ENCODE measurements around the gene CPEB3.

Gene CPEB3

GRCh38 chr10:92110039-92110794, 180.7 kb downstream of the CPEB3 start:
- in situ Hi-C loops (cut with HindIII; ENCODE audit: low sequenced_read_pairs): no loop called here

GRCh38 chr10:92108747-92109146, 182.1 kb downstream of the CPEB3 start:
- in situ Hi-C loops (cut with HindIII; ENCODE audit: low sequenced_read_pairs): no loop called here

GRCh38 chr10:92108120-92108519, 182.8 kb downstream of the CPEB3 start:
- in situ Hi-C loops (cut with HindIII; ENCODE audit: low sequenced_read_pairs): no loop called here

- in situ Hi-C loops (cut with HindIII; ENCODE audit: low sequenced_read_pairs): no loop called here
Observed at GRCh38 chr10:92103376-92104090, 187.3 kb downstream of the CPEB3 start.

- in situ Hi-C loops (cut with HindIII; ENCODE audit: low sequenced_read_pairs): no loop called here
Observed at GRCh38 chr10:92102601-92103213, 188.2 kb downstream of the CPEB3 start.

GRCh38 chr10:92094960-92095359, 195.9 kb downstream of the CPEB3 start:
- in situ Hi-C loops (cut with HindIII; ENCODE audit: low sequenced_read_pairs): no loop called here

- in situ Hi-C loops (cut with HindIII; ENCODE audit: low sequenced_read_pairs): no loop called here
Observed at GRCh38 chr10:92091965-92092364, 198.9 kb downstream of the CPEB3 start.

- in situ Hi-C loops (cut with HindIII; ENCODE audit: low sequenced_read_pairs): loop anchor here (5.0 to 10.0 kb wide), 2 partner anchors 36 to 197 kb away; no protein-coding TSS in a partner anchor
Observed at GRCh38 chr10:92087750-92088395, 203.0 kb downstream of the CPEB3 start.

- in situ Hi-C loops (cut with HindIII; ENCODE audit: low sequenced_read_pairs): loop anchor here (10.0 kb wide), 1 partner anchor 202 kb away; no protein-coding TSS in a partner anchor
Observed at GRCh38 chr10:92082583-92083280, 208.1 kb downstream of the CPEB3 start.

GRCh38 chr10:92081641-92082040, 209.2 kb downstream of the CPEB3 start:
- in situ Hi-C loops (cut with HindIII; ENCODE audit: low sequenced_read_pairs): loop anchor here (10.0 kb wide), 1 partner anchor 203 kb away; no protein-coding TSS in a partner anchor

- in situ Hi-C loops (cut with HindIII; ENCODE audit: low sequenced_read_pairs): loop anchor here (10.0 kb wide), 1 partner anchor 205 kb away; no protein-coding TSS in a partner anchor
Observed at GRCh38 chr10:92080244-92080643, 210.6 kb downstream of the CPEB3 start.

GRCh38 chr10:92079003-92079402, 211.9 kb downstream of the CPEB3 start:
- in situ Hi-C loops (cut with HindIII; ENCODE audit: low sequenced_read_pairs): no loop called here

GRCh38 chr10:92076722-92077121, 214.2 kb downstream of the CPEB3 start:
- in situ Hi-C loops (cut with HindIII; ENCODE audit: low sequenced_read_pairs): no loop called here

- in situ Hi-C loops (cut with HindIII; ENCODE audit: low sequenced_read_pairs): no loop called here
Observed at GRCh38 chr10:92075829-92076228, 215.0 kb downstream of the CPEB3 start.

- in situ Hi-C loops (cut with HindIII; ENCODE audit: low sequenced_read_pairs): no loop called here
Observed at GRCh38 chr10:92074126-92074887, 216.6 kb downstream of the CPEB3 start.

GRCh38 chr10:92068900-92069299, 222.0 kb downstream of the CPEB3 start:
- in situ Hi-C loops (cut with HindIII; ENCODE audit: low sequenced_read_pairs): no loop called here

- in situ Hi-C loops (cut with HindIII; ENCODE audit: low sequenced_read_pairs): no loop called here
Observed at GRCh38 chr10:92066386-92066785, 224.5 kb downstream of the CPEB3 start.

GRCh38 chr10:92064506-92064905, 226.4 kb downstream of the CPEB3 start:
- in situ Hi-C loops (cut with HindIII; ENCODE audit: low sequenced_read_pairs): no loop called here

GRCh38 chr10:92062273-92062672, 228.6 kb downstream of the CPEB3 start:
- in situ Hi-C loops (cut with HindIII; ENCODE audit: low sequenced_read_pairs): no loop called here

GRCh38 chr10:92054807-92055206, 236.1 kb downstream of the CPEB3 start:
- in situ Hi-C loops (cut with HindIII; ENCODE audit: low sequenced_read_pairs): loop anchor here (5.0 kb wide), 1 partner anchor 32 kb away; no protein-coding TSS in a partner anchor
